ENCODE data around the gene DNER.
"Not testable (repeated sequence)": the region's sequence is repeated elsewhere in the genome, so short reads cannot be mapped to it uniquely, and the experiment has no call there.

The DNER gene

GRCh38 chr2:229559986-229560385 lies 154.4 kb downstream of the DNER start:
- no peak for DNase-seq

GRCh38 chr2:229553091-229553490 lies 161.3 kb downstream of the DNER start:
- DNase-seq, result no peak

GRCh38 chr2:229543176-229543873 lies 171.0 kb downstream of the DNER start:
- DNase-seq, result no peak

GRCh38 chr2:229539628-229540027 lies 174.7 kb downstream of the DNER start:
- no peak for DNase-seq

- no peak for DNase-seq
These were observed 182.8 kb downstream of the DNER start for GRCh38 chr2:229531594-229531993.

GRCh38 chr2:229530434-229530833 lies 183.9 kb downstream of the DNER start:
- DNase-seq, result no peak

GRCh38 chr2:229528846-229529245 lies 185.5 kb downstream of the DNER start:
- no peak for DNase-seq

GRCh38 chr2:229526951-229527350 lies 187.4 kb downstream of the DNER start:
- no peak for DNase-seq

- no peak for DNase-seq
These were observed 189.6 kb downstream of the DNER start for GRCh38 chr2:229524799-229525198.

- DNase-seq, result no peak
These were observed 190.7 kb downstream of the DNER start for GRCh38 chr2:229523663-229524062.

- no peak for DNase-seq
These were observed 192.8 kb downstream of the DNER start for GRCh38 chr2:229521576-229521975.

GRCh38 chr2:229520691-229521096 lies 193.7 kb downstream of the DNER start:
- DNase-seq, result no peak

- no peak for DNase-seq
These were observed 194.5 kb downstream of the DNER start for GRCh38 chr2:229519655-229520430.

GRCh38 chr2:229514273-229514895 lies 200.0 kb downstream of the DNER start:
- no peak for DNase-seq

GRCh38 chr2:229511524-229511923 lies 202.8 kb downstream of the DNER start:
- no peak for DNase-seq

- not testable (repeated sequence) for DNase-seq
These were observed 207.7 kb downstream of the DNER start for GRCh38 chr2:229506699-229507098.

- DNase-seq, result no peak
These were observed 213.1 kb downstream of the DNER start for GRCh38 chr2:229501051-229501794.

GRCh38 chr2:229492034-229492433 lies 222.3 kb downstream of the DNER start:
- no peak for DNase-seq

GRCh38 chr2:229490167-229490566 lies 224.2 kb downstream of the DNER start:
- no peak for DNase-seq

GRCh38 chr2:229489016-229489415 lies 225.3 kb downstream of the DNER start:
- DNase-seq, result no peak

- DNase-seq, result no peak
These were observed 226.1 kb downstream of the DNER start for GRCh38 chr2:229488232-229488631.

GRCh38 chr2:229486673-229487072 lies 227.7 kb downstream of the DNER start:
- no peak for DNase-seq

- DNase-seq, result no peak
These were observed 228.5 kb downstream of the DNER start for GRCh38 chr2:229485857-229486256.

Data from NCI-H2029 treated with DMSO at 0.1 percent for 48 hours (cell line).